H1 (cell line): Measurements from ENCODE around the gene UBE3C. TPM values are rescaled to one million over a fixed set of nuclear protein-coding genes. Genes with fewer than 3 reads are reported as not detected.

Experiments used
- BCL11A ChIP-seq, 2 experiments: IDR thresholded peaks; one replicate each; pipeline ENCODE4 v1.6.1; 2011; ENCODE audit warnings: low read depth in 2 of 2, low read length in 2 of 2, mild to moderate bottlenecking in 2 of 2
- CHD2 ChIP-seq: IDR thresholded peaks from 2 replicates; pipeline ENCODE4 v1.6.1; 2012; ENCODE audit warnings: low read length, improper control_type of control experiment
- HDAC2 ChIP-seq, 2 experiments: fragments of 300-600 bp in 1 of 2; sonication (generic) in 1 of 2; IDR thresholded peaks; 2 replicates each; pipeline ENCODE4 v1.6.1; 2011 to 2012; ENCODE audit warnings: low read depth in 2 of 2, low read length in 2 of 2, mild to moderate bottlenecking in 2 of 2, moderate library complexity in 2 of 2, borderline replicate concordance in 1 of 2, inconsistent platforms in 1 of 2
- JUN ChIP-seq: IDR thresholded peaks from 2 replicates; pipeline ENCODE4 v1.6.1; 2011; ENCODE audit warnings: low read depth, mild to moderate bottlenecking, improper control_type of control experiment, low read length
- POLR2A ChIP-seq, 2 experiments: IDR thresholded peaks; 1 replicate in 1 of 2; 2 replicates in 1 of 2; pipeline ENCODE4 v1.6.1; 2011; ENCODE audit warnings: low read depth in 2 of 2, low read length in 2 of 2, mild to moderate bottlenecking in 2 of 2; ENCODE audit errors: control extremely low read depth in 1 of 2
- POLR2AphosphoS5 ChIP-seq: IDR thresholded peaks from 2 replicates; pipeline ENCODE4 v1.6.1; 2011; ENCODE audit warnings: low read depth, low read length
- RAD21 ChIP-seq, 2 experiments: IDR thresholded peaks in 1 of 2; conservative IDR thresholded peaks in 1 of 2; 2 replicates each; pipeline ENCODE4 v1.6.1; 2011; ENCODE audit warnings: low read depth in 2 of 2, low read length in 2 of 2, improper control_type of control experiment in 1 of 2, inconsistent platforms in 1 of 2, mild to moderate bottlenecking in 1 of 2, moderate library complexity in 1 of 2
- SP1 ChIP-seq: IDR thresholded peaks from 2 replicates; pipeline ENCODE4 v1.6.1; 2011; ENCODE audit warnings: low read depth, low read length
- SUZ12 ChIP-seq: fragments of 200-600 bp; sonication (generic); IDR thresholded peaks from 2 replicates; pipeline ENCODE4 v1.6.1; 2012; ENCODE audit warnings: mild to moderate bottlenecking, inconsistent platforms, low read length, moderate library complexity, mixed read lengths
- polyA plus RNA-seq, 7 experiments: library from polyadenylated mRNA; depleted of rRNA in 3 of 7; stranded (reverse) in 5 of 7; unstranded in 2 of 7; fragments of >200 nt in 5 of 7; fragments of 200-250 nt in 2 of 7; gene quantifications; 1 replicate in 5 of 7; 2 replicates in 1 of 7; 4 replicates in 1 of 7; pipeline versions ENCODE4 v1.2.1 to v1.2.3, GENCODE V29; 2011 to 2013; ENCODE audit warnings: missing spikeins in 2 of 7, mixed read lengths in 2 of 7
- total RNA-seq: library from RNA; stranded (reverse); fragmentation: NEBNext Ultra II Directional; extraction: Animal tissue kit (Norgen Biotek cat#: 25700); gene quantifications from 2 replicates; pipeline ENCODE4 v1.2.1, GENCODE V29; 2021
- TF ChIP-seq, protein P1 (sequence below): fragments of 300-600 bp; sonication (generic); IDR thresholded peaks from 2 replicates; pipeline ENCODE4 v1.7.1; 2012; ENCODE audit warnings: low read length, moderate library complexity, mild to moderate bottlenecking, inconsistent platforms; ENCODE audit not compliant: insufficient replicate concordance

The UBE3C gene
- total and polyA plus RNA-seq, 2 of the 8 experiments (the other 6 are each of a cell fraction or from before 2014, with no cell fraction given), result 32.0 to 54.1 TPM

DNA sequence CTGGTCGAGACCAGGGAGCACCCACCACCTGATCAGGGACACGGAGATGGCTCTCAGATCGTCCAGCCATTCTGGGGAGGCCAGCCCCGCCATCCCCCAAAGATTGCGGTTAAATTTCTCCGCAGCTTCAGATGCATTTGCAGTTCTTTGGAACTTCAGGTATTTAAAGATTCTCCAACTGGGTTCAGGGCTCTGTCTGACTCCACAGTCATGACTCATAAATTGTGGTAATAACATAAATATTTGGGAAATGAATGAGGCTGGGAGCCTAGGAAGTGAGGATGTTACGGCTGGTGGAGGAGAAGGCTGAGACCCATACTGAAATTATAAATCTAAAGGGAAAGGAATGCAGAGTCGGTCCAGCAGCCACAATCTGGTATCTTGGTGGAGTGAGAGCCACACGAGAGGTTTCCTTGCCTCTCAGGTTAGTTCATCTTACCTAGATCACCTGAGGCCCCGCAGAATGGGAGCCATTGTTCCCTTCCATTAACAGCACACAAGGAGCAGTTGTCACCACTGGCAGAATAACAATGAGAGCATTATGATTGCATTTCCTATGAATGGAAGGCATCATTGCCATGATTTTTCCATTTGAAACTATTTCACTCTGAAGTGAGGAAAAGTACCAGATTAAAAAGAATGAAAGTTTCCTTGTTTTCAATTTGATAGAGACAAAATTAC, 171.4 kb downstream of the UBE3C start (continued):
- TF ChIP-seq, protein P1, sequence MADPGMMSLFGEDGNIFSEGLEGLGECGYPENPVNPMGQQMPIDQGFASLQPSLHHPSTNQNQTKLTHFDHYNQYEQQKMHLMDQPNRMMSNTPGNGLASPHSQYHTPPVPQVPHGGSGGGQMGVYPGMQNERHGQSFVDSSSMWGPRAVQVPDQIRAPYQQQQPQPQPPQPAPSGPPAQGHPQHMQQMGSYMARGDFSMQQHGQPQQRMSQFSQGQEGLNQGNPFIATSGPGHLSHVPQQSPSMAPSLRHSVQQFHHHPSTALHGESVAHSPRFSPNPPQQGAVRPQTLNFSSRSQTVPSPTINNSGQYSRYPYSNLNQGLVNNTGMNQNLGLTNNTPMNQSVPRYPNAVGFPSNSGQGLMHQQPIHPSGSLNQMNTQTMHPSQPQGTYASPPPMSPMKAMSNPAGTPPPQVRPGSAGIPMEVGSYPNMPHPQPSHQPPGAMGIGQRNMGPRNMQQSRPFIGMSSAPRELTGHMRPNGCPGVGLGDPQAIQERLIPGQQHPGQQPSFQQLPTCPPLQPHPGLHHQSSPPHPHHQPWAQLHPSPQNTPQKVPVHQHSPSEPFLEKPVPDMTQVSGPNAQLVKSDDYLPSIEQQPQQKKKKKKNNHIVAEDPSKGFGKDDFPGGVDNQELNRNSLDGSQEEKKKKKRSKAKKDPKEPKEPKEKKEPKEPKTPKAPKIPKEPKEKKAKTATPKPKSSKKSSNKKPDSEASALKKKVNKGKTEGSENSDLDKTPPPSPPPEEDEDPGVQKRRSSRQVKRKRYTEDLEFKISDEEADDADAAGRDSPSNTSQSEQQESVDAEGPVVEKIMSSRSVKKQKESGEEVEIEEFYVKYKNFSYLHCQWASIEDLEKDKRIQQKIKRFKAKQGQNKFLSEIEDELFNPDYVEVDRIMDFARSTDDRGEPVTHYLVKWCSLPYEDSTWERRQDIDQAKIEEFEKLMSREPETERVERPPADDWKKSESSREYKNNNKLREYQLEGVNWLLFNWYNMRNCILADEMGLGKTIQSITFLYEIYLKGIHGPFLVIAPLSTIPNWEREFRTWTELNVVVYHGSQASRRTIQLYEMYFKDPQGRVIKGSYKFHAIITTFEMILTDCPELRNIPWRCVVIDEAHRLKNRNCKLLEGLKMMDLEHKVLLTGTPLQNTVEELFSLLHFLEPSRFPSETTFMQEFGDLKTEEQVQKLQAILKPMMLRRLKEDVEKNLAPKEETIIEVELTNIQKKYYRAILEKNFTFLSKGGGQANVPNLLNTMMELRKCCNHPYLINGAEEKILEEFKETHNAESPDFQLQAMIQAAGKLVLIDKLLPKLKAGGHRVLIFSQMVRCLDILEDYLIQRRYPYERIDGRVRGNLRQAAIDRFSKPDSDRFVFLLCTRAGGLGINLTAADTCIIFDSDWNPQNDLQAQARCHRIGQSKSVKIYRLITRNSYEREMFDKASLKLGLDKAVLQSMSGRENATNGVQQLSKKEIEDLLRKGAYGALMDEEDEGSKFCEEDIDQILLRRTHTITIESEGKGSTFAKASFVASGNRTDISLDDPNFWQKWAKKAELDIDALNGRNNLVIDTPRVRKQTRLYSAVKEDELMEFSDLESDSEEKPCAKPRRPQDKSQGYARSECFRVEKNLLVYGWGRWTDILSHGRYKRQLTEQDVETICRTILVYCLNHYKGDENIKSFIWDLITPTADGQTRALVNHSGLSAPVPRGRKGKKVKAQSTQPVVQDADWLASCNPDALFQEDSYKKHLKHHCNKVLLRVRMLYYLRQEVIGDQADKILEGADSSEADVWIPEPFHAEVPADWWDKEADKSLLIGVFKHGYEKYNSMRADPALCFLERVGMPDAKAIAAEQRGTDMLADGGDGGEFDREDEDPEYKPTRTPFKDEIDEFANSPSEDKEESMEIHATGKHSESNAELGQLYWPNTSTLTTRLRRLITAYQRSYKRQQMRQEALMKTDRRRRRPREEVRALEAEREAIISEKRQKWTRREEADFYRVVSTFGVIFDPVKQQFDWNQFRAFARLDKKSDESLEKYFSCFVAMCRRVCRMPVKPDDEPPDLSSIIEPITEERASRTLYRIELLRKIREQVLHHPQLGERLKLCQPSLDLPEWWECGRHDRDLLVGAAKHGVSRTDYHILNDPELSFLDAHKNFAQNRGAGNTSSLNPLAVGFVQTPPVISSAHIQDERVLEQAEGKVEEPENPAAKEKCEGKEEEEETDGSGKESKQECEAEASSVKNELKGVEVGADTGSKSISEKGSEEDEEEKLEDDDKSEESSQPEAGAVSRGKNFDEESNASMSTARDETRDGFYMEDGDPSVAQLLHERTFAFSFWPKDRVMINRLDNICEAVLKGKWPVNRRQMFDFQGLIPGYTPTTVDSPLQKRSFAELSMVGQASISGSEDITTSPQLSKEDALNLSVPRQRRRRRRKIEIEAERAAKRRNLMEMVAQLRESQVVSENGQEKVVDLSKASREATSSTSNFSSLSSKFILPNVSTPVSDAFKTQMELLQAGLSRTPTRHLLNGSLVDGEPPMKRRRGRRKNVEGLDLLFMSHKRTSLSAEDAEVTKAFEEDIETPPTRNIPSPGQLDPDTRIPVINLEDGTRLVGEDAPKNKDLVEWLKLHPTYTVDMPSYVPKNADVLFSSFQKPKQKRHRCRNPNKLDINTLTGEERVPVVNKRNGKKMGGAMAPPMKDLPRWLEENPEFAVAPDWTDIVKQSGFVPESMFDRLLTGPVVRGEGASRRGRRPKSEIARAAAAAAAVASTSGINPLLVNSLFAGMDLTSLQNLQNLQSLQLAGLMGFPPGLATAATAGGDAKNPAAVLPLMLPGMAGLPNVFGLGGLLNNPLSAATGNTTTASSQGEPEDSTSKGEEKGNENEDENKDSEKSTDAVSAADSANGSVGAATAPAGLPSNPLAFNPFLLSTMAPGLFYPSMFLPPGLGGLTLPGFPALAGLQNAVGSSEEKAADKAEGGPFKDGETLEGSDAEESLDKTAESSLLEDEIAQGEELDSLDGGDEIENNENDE, result peak; percentile 96
- TF ChIP-seq SUZ12, result no peak
- no peak for TF ChIP-seq CHD2
- TF ChIP-seq POLR2A (IDR thresholded peaks at IDR 0.05; ENCODE audit: control extremely low read depth in 1 of 2, low read depth in 2 of 2, low read length in 2 of 2), result peak in 1 of 2 experiments; percentile 72; a peak in 1 of 3 replicates
- TF ChIP-seq RAD21 (IDR thresholded peaks at IDR 0.05 in 1 of 2, conservative IDR thresholded peaks at IDR 0.05 in 1 of 2; ENCODE audit: low read depth in 2 of 2, low read length in 2 of 2), result peak in 1 of 2 experiments; percentile 7; a peak in 1 of 4 replicates
- TF ChIP-seq SP1, result peak; percentile 94
- TF ChIP-seq BCL11A (IDR thresholded peaks at IDR 0.05; ENCODE audit: low read depth in 2 of 2, low read length in 2 of 2), result peak; percentile 88
- peak in 1 of 2 experiments; percentile 70; a peak in 1 of 4 replicates for TF ChIP-seq HDAC2 (IDR thresholded peaks at IDR 0.05; ENCODE audit: borderline replicate concordance in 1 of 2, low read depth in 2 of 2, low read length in 2 of 2)
- 0 out of 2 replicates have a peak, but pooled peaks have one; percentile 59 for TF ChIP-seq JUN
- TF ChIP-seq POLR2AphosphoS5, result peak; percentile 53
